ENCODE measurements around the gene ERBB2.
"Not testable (repeated sequence)": the region's sequence is repeated elsewhere in the genome, so short reads cannot be mapped to it uniquely, and the experiment has no call there.

The ERBB2 gene

DNA sequence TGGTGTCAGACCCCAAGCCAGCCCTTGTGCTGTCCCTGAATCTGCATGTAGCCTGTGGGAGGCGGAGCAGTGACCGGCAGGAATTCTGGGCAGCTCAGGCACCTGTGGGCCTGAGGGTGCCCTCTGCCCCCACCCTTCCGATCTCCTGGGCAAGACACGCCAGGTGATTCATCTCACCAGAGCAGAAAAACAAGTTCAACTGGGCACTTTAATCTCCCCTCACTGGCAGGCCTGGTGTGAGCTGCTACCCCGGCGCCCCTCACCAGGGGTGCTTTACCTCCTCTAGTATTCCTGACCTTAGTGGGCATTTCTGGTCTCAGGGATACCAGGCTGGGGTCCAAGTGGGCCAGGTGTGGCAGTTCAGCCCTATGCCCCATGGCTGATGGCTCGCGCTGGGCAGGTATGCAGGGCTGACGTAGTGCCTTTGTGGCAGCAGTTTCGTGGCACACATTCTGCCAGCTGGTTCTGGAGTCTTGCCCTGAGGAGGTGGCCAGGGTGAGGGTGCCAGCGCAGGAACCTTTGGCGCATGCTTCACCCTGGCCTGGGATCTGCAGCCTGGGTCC lies 6.0 kb downstream of the ERBB2 start:
- no peak for DNase-seq

DNA sequence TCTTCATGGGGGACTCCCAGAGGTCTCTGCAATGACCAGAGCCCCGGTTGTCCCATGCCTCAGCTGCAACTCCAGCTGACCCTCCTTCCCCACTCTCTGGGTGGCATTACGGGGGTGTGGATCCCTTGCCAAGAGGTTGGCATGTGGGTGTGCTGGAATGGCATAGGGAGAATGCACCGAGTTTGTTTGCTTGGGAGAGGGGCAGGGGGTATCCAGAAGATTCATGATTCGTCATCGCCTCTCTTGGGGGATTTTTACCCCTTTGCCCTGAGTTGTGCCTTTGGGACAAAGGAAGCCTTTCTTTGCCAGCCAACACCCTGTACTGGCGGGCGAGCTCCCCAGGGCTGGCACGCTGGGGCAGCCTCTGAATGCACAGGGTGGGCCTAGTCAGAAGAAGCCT lies 6.5 kb downstream of the ERBB2 start:
- DNase-seq = no peak

DNA sequence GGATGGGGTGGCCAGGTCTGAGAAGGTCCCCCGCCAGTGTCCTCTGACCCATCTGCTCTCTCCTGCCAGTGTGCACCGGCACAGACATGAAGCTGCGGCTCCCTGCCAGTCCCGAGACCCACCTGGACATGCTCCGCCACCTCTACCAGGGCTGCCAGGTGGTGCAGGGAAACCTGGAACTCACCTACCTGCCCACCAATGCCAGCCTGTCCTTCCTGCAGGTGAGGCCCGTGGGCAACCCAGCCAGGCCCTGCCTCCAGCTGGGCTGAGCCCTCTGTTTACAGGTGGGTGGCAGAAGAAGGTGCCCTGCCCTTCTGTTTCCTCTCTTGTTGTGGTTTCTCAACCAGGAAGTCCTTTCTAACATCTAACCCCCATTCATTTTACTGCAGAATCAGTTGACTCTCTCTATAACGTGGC lies 7.1 kb downstream of the ERBB2 start:
- no peak for DNase-seq

- DNase-seq = no peak
Observed at GRCh38 chr17:39709319-39709997, 9.6 kb downstream of the ERBB2 start.

DNA sequence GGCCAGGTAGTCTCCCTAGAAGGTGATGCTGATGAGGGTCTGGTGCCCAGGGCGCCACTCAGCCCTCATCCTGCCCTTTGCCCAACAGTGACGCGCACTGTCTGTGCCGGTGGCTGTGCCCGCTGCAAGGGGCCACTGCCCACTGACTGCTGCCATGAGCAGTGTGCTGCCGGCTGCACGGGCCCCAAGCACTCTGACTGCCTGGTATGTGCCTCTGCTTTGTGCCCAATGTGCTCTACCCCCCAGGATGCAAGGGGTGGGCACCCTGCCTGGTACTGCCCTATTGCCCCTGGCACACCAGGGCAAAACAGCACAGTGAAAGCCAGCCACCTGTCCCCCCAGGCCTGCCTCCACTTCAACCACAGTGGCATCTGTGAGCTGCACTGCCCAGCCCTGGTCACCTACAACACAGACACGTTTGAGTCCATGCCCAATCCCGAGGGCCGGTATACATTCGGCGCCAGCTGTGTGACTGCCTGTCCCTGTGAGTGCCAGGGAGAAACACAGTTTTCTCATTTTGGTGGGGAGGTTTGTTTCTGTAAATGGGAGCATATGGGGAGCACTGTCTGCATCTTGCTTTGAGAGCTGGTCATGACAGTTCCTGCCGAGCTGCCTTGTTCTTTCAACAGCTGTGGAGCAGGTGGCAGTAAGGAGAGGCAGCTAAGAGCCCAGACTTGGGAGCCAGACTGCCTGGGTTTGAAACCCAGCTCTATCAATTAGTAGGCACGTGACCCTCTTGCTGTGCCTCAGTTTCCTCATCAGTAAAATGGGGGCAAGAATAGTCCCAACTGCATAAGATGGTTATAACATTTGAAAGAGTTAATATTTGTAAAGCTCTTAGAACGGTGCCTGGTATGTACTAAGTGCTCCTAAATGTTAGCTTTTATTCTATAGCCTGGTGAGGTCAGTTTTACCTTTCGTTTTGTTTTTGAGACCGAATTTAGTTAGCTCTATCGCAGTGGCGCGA lies 10.4 kb downstream of the ERBB2 start:
- no peak for DNase-seq

GRCh38 chr17:39711071-39711470 lies 11.2 kb downstream of the ERBB2 start:
- not testable (repeated sequence) for DNase-seq

DNA sequence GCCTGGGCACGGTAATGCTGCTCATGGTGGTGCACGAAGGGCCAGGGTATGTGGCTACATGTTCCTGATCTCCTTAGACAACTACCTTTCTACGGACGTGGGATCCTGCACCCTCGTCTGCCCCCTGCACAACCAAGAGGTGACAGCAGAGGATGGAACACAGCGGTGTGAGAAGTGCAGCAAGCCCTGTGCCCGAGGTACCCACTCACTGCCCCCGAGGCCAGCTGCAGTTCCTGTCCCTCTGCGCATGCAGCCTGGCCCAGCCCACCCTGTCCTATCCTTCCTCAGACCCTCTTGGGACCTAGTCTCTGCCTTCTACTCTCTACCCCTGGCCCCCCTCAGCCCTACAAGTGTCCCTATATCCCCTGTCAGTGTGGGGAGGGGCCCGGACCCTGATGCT lies 12.0 kb downstream of the ERBB2 start:
- no peak for DNase-seq

DNA sequence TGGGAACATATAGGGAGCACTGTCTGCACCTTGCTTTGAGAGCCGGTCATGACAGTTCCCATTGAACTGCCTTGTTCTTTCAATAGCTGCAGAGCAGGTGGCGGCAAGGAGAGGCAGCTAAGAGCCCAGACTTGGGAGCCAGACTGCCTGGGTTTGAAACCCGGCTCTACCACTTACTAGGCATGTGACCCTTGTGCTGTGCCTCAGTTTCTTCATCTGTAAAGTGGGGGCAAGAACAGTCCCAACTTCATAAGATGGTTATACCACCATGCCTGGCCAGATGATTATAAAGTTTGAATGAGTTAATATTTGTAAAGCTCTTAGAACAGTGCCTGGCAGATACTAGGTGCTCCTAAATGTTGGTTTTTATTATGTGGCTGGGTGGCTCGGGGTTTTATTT lies 14.4 kb downstream of the ERBB2 start:
- DNase-seq = no peak

- DNase-seq = no peak
Observed at GRCh38 chr17:39715375-39716072, 15.7 kb downstream of the ERBB2 start.

DNA sequence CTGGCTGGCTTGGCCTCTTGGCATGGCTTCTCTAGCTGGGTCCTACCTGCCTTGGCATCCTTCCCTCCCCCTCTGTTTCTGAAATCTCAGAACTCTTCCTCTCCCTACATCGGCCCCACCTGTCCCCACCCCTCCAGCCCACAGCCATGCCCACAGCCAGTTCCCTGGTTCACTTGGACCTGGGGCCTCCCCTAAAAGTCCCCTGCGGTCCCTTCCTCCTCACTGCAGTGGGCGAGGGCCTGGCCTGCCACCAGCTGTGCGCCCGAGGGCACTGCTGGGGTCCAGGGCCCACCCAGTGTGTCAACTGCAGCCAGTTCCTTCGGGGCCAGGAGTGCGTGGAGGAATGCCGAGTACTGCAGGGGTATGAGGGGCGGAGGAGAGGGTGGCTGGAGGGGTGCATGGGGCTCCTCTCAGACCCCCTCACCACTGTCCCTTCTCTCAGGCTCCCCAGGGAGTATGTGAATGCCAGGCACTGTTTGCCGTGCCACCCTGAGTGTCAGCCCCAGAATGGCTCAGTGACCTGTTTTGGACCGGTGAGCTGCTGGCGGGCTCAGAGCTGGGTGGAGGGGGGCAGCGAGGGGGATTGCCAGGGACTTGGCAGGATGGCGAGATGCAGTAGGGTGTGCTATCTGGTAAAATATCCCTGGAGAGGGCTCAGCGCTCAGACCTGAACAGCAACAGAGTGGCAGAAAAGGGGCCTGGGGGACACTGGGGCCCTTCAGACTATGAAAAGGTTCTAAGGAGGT lies 16.4 kb downstream of the ERBB2 start:
- no peak for DNase-seq

- no peak for DNase-seq
Observed at GRCh38 chr17:39716879-39717536, 17.1 kb downstream of the ERBB2 start.

GRCh38 chr17:39717660-39718059 lies 17.8 kb downstream of the ERBB2 start:
- no peak for DNase-seq

GRCh38 chr17:39719563-39720355 lies 19.9 kb downstream of the ERBB2 start:
- DNase-seq = no peak

DNA sequence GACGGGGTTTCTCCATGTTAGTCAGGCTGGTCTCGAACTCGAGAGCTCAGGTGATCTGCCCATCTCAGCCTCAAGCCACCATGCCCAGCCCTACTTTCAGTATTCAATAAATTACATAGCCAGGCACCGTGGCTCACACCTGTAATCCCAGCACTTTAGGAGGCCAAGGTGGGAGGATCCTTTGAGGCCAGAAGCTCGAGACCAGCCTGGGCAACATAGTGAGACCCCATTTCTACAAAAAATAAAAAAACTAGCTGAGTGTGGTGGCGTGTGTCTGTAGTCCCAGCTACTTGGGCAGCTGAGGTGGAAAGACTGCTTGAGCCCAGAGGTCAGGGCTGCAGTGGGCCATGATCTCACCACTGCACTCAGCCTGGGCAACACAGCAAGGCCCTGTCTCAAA lies 22.2 kb downstream of the ERBB2 start:
- DNase-seq = no peak

- no peak for DNase-seq
Observed at GRCh38 chr17:39722965-39723848, 23.3 kb downstream of the ERBB2 start.

DNA sequence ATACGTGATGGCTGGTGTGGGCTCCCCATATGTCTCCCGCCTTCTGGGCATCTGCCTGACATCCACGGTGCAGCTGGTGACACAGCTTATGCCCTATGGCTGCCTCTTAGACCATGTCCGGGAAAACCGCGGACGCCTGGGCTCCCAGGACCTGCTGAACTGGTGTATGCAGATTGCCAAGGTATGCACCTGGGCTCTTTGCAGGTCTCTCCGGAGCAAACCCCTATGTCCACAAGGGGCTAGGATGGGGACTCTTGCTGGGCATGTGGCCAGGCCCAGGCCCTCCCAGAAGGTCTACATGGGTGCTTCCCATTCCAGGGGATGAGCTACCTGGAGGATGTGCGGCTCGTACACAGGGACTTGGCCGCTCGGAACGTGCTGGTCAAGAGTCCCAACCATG lies 24.9 kb downstream of the ERBB2 start:
- no peak for DNase-seq

DNA sequence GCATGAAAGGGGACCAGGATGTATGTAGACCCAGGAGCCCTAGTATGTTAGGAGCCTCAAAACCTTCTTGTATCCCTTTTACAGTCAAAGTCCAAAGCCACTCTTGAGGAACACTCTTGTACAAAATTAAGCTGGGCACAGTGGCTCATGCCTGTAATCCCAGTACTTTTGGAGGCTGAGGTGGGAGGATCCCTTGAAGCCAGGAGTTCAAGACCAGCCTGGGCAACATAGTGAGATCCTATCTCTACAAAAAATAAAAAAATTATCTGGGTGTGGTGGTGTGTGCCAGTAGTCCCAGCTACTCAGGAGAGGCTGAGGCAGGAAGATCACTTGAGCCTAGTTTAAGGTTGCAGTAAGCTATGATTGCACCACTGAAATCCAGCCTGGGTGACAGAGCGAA lies 26.1 kb downstream of the ERBB2 start:
- not testable (repeated sequence) for DNase-seq

DNA sequence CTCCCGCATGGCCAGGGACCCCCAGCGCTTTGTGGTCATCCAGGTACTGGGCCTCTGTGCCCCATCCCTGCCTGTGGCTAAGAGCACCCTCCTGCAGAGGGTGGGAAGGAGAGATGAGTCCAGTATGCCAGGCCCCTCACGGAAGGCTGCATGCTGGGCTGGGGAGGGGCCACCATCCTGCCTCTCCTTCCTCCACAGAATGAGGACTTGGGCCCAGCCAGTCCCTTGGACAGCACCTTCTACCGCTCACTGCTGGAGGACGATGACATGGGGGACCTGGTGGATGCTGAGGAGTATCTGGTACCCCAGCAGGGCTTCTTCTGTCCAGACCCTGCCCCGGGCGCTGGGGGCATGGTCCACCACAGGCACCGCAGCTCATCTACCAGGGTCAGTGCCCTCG lies 26.8 kb downstream of the ERBB2 start:
- no peak for DNase-seq

- no peak for DNase-seq
Observed at GRCh38 chr17:39727556-39727955, 27.7 kb downstream of the ERBB2 start.

GRCh38 chr17:39729280-39729851 lies 29.5 kb downstream of the ERBB2 start:
- DNase-seq = no peak
